Keratinocyte (primary cell): ENCODE results near the gene ARHGAP6. TPM values are rescaled to one million over a fixed set of nuclear protein-coding genes. Genes with fewer than 3 reads are reported as not detected.

Source experiments
- DNase-seq: peaks from one replicate; pipeline ENCODE4 v3.0.0-alpha.2; 2011; ENCODE audit warnings: low read depth, missing footprints, low spot score
- FAIRE-seq: peaks from 2 replicates; lab custom pipeline; 2011; peaks lifted over from hg19 to GRCh38; lab: Jason Lieb, UNC
- H2AFZ ChIP-seq: 2 replicates; pipeline ENCODE4 v1.6.0; 2012; ENCODE audit warnings: low read length, control low read depth, inconsistent platforms; ENCODE audit not compliant: control insufficient read depth
- H3K27ac ChIP-seq: 2 replicates; pipeline ENCODE4 v1.5.1; 2011; ENCODE audit warnings: low read length; ENCODE audit not compliant: control insufficient read depth, insufficient read depth
- H3K27me3 ChIP-seq: 3 replicates; pipeline ENCODE4 v1.6.0; 2011; ENCODE audit warnings: low read length; ENCODE audit not compliant: control insufficient read depth, insufficient read depth; ENCODE audit errors: extremely low read depth
- H3K36me3 ChIP-seq, 2 experiments: 2 replicates in 1 of 2; 3 replicates in 1 of 2; pipeline ENCODE4 v1.5.1; 2011; ENCODE audit warnings: low read length in 2 of 2, mild to moderate bottlenecking in 1 of 2; ENCODE audit not compliant: control insufficient read depth in 2 of 2, insufficient read depth in 2 of 2; ENCODE audit errors: extremely low read depth in 1 of 2
- H3K4me1 ChIP-seq: 3 replicates; pipeline ENCODE4 v1.5.1; 2011; ENCODE audit warnings: low read length; ENCODE audit not compliant: control insufficient read depth, insufficient read depth; ENCODE audit errors: extremely low read depth
- H3K4me2 ChIP-seq: 3 replicates; pipeline ENCODE4 v1.6.0; 2011; ENCODE audit warnings: low read depth, low read length; ENCODE audit not compliant: control insufficient read depth, insufficient read depth; ENCODE audit errors: extremely low read depth
- H3K4me3 ChIP-seq, 3 experiments: fragments of 200-600 bp in 1 of 3; sonication (generic) in 1 of 3; 2 replicates in 2 of 3; 3 replicates in 1 of 3; pipeline ENCODE4 v1.5.1; 2011 to 2016; ENCODE audit warnings: low read length in 3 of 3, mild to moderate bottlenecking in 3 of 3, control low read depth in 2 of 3, inconsistent platforms in 1 of 3, low read depth in 1 of 3, mixed read lengths in 1 of 3, mixed run types in 1 of 3, moderate library complexity in 1 of 3; ENCODE audit not compliant: control insufficient read depth in 2 of 3, insufficient read depth in 2 of 3; ENCODE audit errors: extremely low read depth in 1 of 3
- H3K79me2 ChIP-seq: 2 replicates; pipeline ENCODE4 v1.6.0; 2012; ENCODE audit warnings: low read length; ENCODE audit not compliant: control insufficient read depth, insufficient read depth
- H3K9ac ChIP-seq: 3 replicates; pipeline ENCODE4 v1.6.0; 2011; ENCODE audit warnings: low read length; ENCODE audit not compliant: control insufficient read depth, insufficient read depth; ENCODE audit errors: extremely low read depth
- H3K9me1 ChIP-seq: 3 replicates; pipeline ENCODE4 v1.6.0; 2011; ENCODE audit warnings: low read length; ENCODE audit not compliant: control insufficient read depth, insufficient read depth; ENCODE audit errors: extremely low read depth
- H3K9me3 ChIP-seq: 2 replicates; pipeline ENCODE4 v1.5.1; 2012; ENCODE audit warnings: low read depth, low read length; ENCODE audit not compliant: control insufficient read depth
- H4K20me1 ChIP-seq: 3 replicates; pipeline ENCODE4 v1.6.0; 2011; ENCODE audit warnings: low read length; ENCODE audit not compliant: control insufficient read depth, insufficient read depth; ENCODE audit errors: extremely low read depth
- CTCF ChIP-seq, 3 experiments: IDR thresholded peaks in 1 of 3; conservative IDR thresholded peaks in 1 of 3; optimal IDR thresholded peaks in 1 of 3; 2 replicates in 2 of 3; 3 replicates in 1 of 3; pipeline versions ENCODE3 to v1.5.1; 2011; ENCODE audit warnings: low read length in 3 of 3, mild to moderate bottlenecking in 3 of 3, moderate library complexity in 2 of 3, control low read depth in 1 of 3, inconsistent platforms in 1 of 3; ENCODE audit not compliant: insufficient read depth in 2 of 3; ENCODE audit errors: extremely low read depth in 1 of 3
- EZH2 ChIP-seq: IDR thresholded peaks from one replicate; pipeline ENCODE4 v1.6.1; 2012; ENCODE audit warnings: inconsistent platforms, mild to moderate bottlenecking, low read length, moderate library complexity
- dilution Hi-C: fragments of 300-500 bp; cut with MboI; formaldehyde crosslinking; loops from one replicate; pipeline ENCODE4 v1.7.0; 2020; ENCODE audit warnings: low sequenced_read_pairs; ENCODE audit not compliant: extremely low pct_ligation_motif_present
- polyA plus RNA-seq, 5 experiments: library from polyadenylated mRNA; depleted of rRNA in 3 of 5; stranded (reverse) in 3 of 5; stranded (forward) in 1 of 5; unstranded in 1 of 5; fragments of >200 nt; gene quantifications; 1 replicate in 1 of 5; 2 replicates in 3 of 5; 3 replicates in 1 of 5; pipeline versions ENCODE4 v1.2.1 to v1.2.3, GENCODE V29; 2011 to 2012; ENCODE audit warnings: missing spikeins in 2 of 5, low read depth in 1 of 5, low replicate concordance in 1 of 5

Gene ARHGAP6
- polyA plus RNA-seq, 1 donor (not counting 4 experiments of a cell fraction or from before 2014, with no cell fraction given), result 0.01 TPM

GRCh38 chrX:11591723-11592346 lies 73.9 kb downstream of the ARHGAP6 start:
- H2AFZ ChIP-seq, result no peak overlapping the region
- no peaks in the 10 kb centered on the region for H3K9me3 ChIP-seq
- no peaks in the 10 kb centered on the region for H3K9me1 ChIP-seq
- H3K79me2 ChIP-seq, result no peaks in the 10 kb centered on the region
- no peak overlapping the region for H3K9ac ChIP-seq
- no peaks in the 10 kb centered on the region for H3K36me3 ChIP-seq
- TF ChIP-seq CTCF (optimal IDR thresholded peaks at IDR 0.05 in 1 of 3, IDR thresholded peaks at IDR 0.05 in 1 of 3, conservative IDR thresholded peaks at IDR 0.05 in 1 of 3; ENCODE audit: extremely low read depth in 1 of 3, insufficient read depth in 2 of 3, low read length in 3 of 3) (no peak), EZH2 (no peak)
- no peak for DNase-seq
- no peaks in the 10 kb centered on the region for H4K20me1 ChIP-seq
- no peaks in the 10 kb centered on the region for H3K27me3 ChIP-seq
- FAIRE-seq, result no peak
- dilution Hi-C loops, result no loop called here
- no peak overlapping the region for H3K4me2 ChIP-seq
- H3K4me3 ChIP-seq, result no peak overlapping the region
- H3K27ac ChIP-seq, result no peak overlapping the region
- no peaks in the 10 kb centered on the region for H3K4me1 ChIP-seq

GRCh38 chrX:11589641-11590040 lies 76.1 kb downstream of the ARHGAP6 start:
- Histone ChIP-seq H3K9ac (no peak overlapping the region), H3K27ac (no peak overlapping the region), H2AFZ (no peak overlapping the region), H3K9me3 (no peaks in the 10 kb centered on the region), H3K4me1 (no peaks in the 10 kb centered on the region), H3K79me2 (no peaks in the 10 kb centered on the region), H4K20me1 (no peaks in the 10 kb centered on the region), H3K27me3 (no peaks in the 10 kb centered on the region), H3K36me3 (no peaks in the 10 kb centered on the region), H3K4me2 (no peak overlapping the region), H3K4me3 (no peak overlapping the region), H3K9me1 (no peaks in the 10 kb centered on the region)
- dilution Hi-C loops, result no loop called here
- DNase-seq (no peak), FAIRE-seq (no peak)
- TF ChIP-seq EZH2, result no peak
- no peak for TF ChIP-seq CTCF (optimal IDR thresholded peaks at IDR 0.05 in 1 of 3, IDR thresholded peaks at IDR 0.05 in 1 of 3, conservative IDR thresholded peaks at IDR 0.05 in 1 of 3; ENCODE audit: extremely low read depth in 1 of 3, insufficient read depth in 2 of 3, low read length in 3 of 3)
